NCI-H748 (cell line): ENCODE data around the gene HEPACAM2.
A peak's percentile ranks its signal among the peaks of the same experiment; 100 is the strongest.

Source experiments
- DNase-seq: peaks from one replicate; lab custom pipeline; 2025; ENCODE audit not compliant: unreplicated experiment; lab: John Stamatoyannopoulos, UW

The HEPACAM2 gene

GRCh38 chr7:93148727-93149126 is 77.5 kb downstream of the HEPACAM2 start:
- no peak for DNase-seq

GRCh38 chr7:93148144-93148543 is 78.1 kb downstream of the HEPACAM2 start, which contains the start of gene SAMD9L:
Gene SAMD9L (minus strand): TSS chr7:93148385. CDS start chr7:93135971, 12,414 bp downstream.
- DNase-seq: no peak

- DNase-seq: peak; percentile 30
Measured at GRCh38 chr7:93147363-93147762, 78.9 kb downstream of the HEPACAM2 start.

GRCh38 chr7:93146472-93147141 is 79.7 kb downstream of the HEPACAM2 start:
- DNase-seq: no peak

- DNase-seq: no peak
Measured at GRCh38 chr7:93146036-93146435, 80.2 kb downstream of the HEPACAM2 start.

- no peak for DNase-seq
Measured at GRCh38 chr7:93145354-93145753, 80.9 kb downstream of the HEPACAM2 start.

- no peak for DNase-seq
Measured at GRCh38 chr7:93142127-93142526, 84.1 kb downstream of the HEPACAM2 start.

- no peak for DNase-seq
Measured at GRCh38 chr7:93140582-93141191, 85.6 kb downstream of the HEPACAM2 start.

GRCh38 chr7:93138576-93138975 is 87.7 kb downstream of the HEPACAM2 start:
- no peak for DNase-seq
